Fibroblast of mammary gland (primary cell): ENCODE measurements around the gene SULT1B1.

Source experiments
- DNase-seq: peaks from one replicate; pipeline ENCODE4 v3.0.0-alpha.2; 2010; ENCODE audit warnings: low read depth
- H3K4me3 ChIP-seq: 2 replicates; pipeline ENCODE4 v1.5.1; 2011; ENCODE audit warnings: low read depth, mild to moderate bottlenecking, low read length, moderate library complexity; ENCODE audit not compliant: control insufficient read depth
- TF ChIP-seq, protein P1 (sequence below): conservative IDR thresholded peaks from 2 replicates; pipeline ENCODE4 v1.5.1; 2011; ENCODE audit warnings: low read depth, low read length, inconsistent platforms; ENCODE audit not compliant: control insufficient read depth, insufficient read depth

SULT1B1 gene

DNA sequence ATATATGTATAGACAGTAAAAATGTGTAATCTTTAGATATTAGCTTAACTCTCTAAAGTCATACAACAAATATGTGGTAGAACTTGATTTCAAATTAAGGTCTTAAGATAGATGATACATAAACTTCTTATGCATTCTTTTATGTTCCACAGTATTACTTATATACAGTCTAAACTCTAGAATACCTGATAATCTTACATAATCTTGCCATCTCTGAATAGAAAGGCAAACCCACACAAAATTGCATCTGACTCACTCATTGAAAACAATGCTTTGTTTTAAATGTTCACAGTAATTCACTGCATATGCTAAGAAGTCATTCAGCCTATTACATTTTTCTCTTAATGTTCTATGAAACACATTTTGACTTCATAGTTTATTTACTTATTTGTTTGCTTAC is 10.1 kb downstream of the SULT1B1 start:
- peak; percentile 52 for DNase-seq
- TF ChIP-seq, protein P1, sequence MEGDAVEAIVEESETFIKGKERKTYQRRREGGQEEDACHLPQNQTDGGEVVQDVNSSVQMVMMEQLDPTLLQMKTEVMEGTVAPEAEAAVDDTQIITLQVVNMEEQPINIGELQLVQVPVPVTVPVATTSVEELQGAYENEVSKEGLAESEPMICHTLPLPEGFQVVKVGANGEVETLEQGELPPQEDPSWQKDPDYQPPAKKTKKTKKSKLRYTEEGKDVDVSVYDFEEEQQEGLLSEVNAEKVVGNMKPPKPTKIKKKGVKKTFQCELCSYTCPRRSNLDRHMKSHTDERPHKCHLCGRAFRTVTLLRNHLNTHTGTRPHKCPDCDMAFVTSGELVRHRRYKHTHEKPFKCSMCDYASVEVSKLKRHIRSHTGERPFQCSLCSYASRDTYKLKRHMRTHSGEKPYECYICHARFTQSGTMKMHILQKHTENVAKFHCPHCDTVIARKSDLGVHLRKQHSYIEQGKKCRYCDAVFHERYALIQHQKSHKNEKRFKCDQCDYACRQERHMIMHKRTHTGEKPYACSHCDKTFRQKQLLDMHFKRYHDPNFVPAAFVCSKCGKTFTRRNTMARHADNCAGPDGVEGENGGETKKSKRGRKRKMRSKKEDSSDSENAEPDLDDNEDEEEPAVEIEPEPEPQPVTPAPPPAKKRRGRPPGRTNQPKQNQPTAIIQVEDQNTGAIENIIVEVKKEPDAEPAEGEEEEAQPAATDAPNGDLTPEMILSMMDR, result no peak
- no peak overlapping the region for H3K4me3 ChIP-seq

DNA sequence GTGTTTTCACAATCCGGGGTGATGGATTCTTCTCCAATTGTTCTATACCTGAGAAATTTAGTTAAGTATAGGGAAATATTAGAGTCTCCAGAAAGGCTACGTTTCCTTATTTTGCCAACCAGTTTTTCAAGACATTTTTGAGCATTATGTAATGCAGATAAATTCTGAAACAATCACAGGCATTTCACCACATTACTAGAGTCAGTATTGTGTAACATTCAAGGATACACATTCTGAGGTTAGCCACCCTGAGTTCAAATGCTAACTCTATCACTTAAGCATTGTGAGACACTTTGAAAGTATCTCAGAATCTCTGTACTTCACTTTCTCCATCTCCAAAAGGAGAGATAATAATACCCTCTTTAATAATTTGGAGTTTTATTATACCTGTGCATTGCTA is 10.6 kb downstream of the SULT1B1 start:
- peak; percentile 62 for DNase-seq
- TF ChIP-seq, protein P1, result no peak

DNA sequence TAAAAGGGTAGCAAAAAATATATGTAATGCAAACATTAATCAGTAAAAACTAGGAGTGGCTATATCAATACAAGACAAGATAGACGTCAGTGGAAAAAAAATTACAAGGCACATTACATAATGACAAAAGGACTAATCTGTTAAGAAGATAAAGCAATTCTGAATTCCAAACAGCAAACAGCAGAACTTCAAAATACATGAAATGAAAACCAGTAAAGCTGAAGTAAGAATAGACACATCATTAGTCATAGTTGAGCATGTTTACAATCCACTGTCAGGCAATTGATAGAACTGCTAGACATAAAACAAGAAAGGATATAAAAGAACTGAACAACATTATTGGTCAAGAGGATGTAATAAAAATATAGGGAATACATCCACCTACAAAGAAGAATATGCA is 12.2 kb downstream of the SULT1B1 start:
- TF ChIP-seq, protein P1, result no peak
- no peak overlapping the region for H3K4me3 ChIP-seq
- DNase-seq, result peak; percentile 64

More for the DNA sequence above, 10.6 kb downstream of the SULT1B1 start:
- H3K4me3 ChIP-seq, result no peak overlapping the region

DNA sequence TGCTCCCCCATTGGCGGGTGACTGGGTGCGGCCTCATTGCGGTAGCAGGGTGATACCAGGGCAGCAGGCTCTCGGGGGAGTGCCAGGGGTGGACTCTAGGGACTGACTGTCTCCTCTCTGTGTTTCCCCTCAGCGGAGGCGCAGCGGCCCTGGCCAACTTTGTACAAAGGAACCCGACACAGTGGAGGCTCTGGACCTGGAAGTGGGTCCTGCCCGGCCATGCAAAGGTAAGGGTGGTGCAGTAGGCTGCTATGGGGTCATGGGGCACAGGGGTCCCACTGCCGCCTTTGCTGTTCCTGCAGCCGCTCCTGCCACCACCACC is 16.3 kb downstream of the SULT1B1 start:
- TF ChIP-seq, protein P1, result no peak
- no peak for DNase-seq

DNA sequence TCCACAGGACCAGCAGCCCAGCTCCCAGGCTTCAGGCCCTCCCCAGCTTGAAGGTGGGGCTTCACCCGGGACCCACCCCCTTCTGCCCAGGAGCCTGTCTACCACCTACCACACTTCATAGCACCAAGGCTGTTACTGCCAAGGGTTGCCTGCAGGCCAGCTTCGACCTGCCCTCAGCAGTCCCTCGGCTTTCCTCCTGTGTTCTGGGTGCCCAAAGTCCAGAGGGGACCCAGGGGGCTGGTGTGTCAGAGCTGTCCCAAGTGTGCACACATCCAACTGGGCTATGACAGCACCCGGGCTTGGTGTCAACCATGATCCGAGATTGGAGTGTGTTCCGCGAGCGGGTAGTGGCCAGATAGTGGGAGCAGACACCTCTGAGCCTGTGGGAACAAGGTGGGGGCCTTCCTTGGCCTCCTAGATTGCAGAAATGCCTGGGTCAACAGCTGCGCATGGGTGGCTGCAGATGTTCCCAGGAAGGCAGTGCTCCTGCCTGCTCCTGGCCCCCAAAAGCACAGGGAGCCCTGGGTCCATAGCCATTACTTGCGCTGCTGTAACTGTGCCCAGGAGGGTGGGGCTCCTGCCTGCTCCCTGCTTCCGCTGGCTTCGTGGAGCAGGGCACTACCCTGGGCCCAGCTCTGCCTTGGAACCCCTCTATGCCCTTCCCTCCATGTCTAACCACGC is 16.8 kb downstream of the SULT1B1 start:
- no peak for DNase-seq
- TF ChIP-seq, protein P1, result no peak
- H3K4me3 ChIP-seq, result no peak overlapping the region

More for the DNA sequence above, 16.3 kb downstream of the SULT1B1 start:
- no peak overlapping the region for H3K4me3 ChIP-seq

DNA sequence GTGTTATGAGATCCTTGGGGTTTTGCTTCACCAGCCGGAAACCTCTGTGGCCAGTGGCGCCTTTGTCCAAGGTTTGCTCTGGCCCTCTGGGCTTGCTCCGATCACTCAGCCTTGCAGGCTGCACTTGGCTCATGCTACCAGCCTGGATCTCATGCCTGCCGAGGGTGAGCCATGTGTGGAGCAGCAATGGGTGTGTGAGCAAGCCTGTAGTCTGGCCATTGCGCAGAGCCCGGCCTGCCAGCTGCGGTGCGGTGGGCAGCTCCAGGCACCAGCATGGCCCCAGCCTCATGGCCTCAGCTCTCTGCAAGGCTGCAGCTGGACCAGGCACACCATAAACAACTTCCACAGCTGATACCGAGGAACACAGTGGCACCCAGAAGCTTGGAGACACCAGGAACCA is 17.8 kb downstream of the SULT1B1 start:
- no peak for DNase-seq
- H3K4me3 ChIP-seq, result no peak overlapping the region
- TF ChIP-seq, protein P1, result no peak

DNA sequence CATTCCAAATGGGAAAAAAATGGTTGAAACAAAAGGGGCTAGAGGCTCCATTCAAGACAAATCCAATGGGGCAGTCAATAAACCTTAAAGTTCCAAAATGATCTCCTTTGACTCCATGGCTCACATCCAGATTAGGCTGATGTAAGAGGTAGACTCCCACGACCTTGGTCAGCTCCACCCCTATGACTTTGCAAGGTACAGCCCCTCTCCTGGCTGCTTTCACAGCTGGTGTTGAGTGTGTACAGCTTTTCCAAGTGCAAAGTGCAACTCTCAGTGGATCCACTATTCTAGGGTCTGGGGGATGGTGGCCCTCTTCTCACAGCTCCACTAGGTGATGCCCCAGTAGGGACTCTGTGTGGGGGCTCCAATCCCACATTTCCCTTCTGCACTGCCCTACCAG is 21.5 kb downstream of the SULT1B1 start:
- no peak for DNase-seq
- TF ChIP-seq, protein P1, result no peak
- no peak overlapping the region for H3K4me3 ChIP-seq
